HEK293 (cell line): ENCODE measurements around the gene OXSR1.
A peak's percentile ranks its signal among the peaks of the same experiment; 100 is the strongest.

Experiments used
- CTCF ChIA-PET: fragments of 350-600 bp; formaldehyde crosslinking; extraction: SDS; loops from one replicate; lab custom pipeline; 2021; ENCODE audit warnings: antibody characterized with exemption; lab: Yijun Ruan, JAX
- POLR2A ChIA-PET: fragments of 300-600 bp; formaldehyde crosslinking; extraction: SDS; loops from one replicate; lab custom pipeline; 2020; ENCODE audit warnings: antibody characterized with exemption, inconsistent platforms; lab: Yijun Ruan, JAX
- H3K27ac ChIP-seq: fragments of 200-500 bp; sonication (Bioruptor generic); 2 replicates; pipeline ENCODE4 v1.5.1; 2014; ENCODE audit warnings: low read depth, low read length, control low read depth, inconsistent platforms; ENCODE audit errors: extremely low read depth
- H3K36me3 ChIP-seq, 2 experiments: fragments of 200-500 bp in 1 of 2; sonication (Bioruptor generic) in 1 of 2; 1 replicate in 1 of 2; 2 replicates in 1 of 2; pipeline ENCODE4 v1.5.1; 2014 to 2017; ENCODE audit warnings: inconsistent platforms in 2 of 2, low read length in 2 of 2; ENCODE audit not compliant: control insufficient read depth in 2 of 2, insufficient read depth in 1 of 2
- H3K4me1 ChIP-seq: fragments of 200-500 bp; sonication (Bioruptor generic); 2 replicates; pipeline ENCODE4 v1.5.1; 2014; ENCODE audit warnings: mild to moderate bottlenecking, low read length, inconsistent platforms; ENCODE audit not compliant: control insufficient read depth, insufficient read depth
- H3K4me3 ChIP-seq: 2 replicates; pipeline ENCODE4 v1.5.1; 2011; ENCODE audit warnings: low read depth, mild to moderate bottlenecking, control low read depth, low read length, moderate library complexity
- H3K9me3 ChIP-seq: fragments of 200-500 bp; sonication (Bioruptor generic); 2 replicates; pipeline ENCODE4 v1.5.1; 2014; ENCODE audit warnings: low read depth, low read length, inconsistent platforms; ENCODE audit not compliant: control insufficient read depth, insufficient read depth
- BCL11A ChIP-seq: fragments of 450-650 bp; formaldehyde crosslinking; IDR thresholded peaks from 2 replicates; pipeline ENCODE4 v1.5.1; 2016; ENCODE audit warnings: low read depth, missing biosample characterization, missing genetic modification characterization
- KLF9 ChIP-seq: fragments of 450-650 bp; formaldehyde crosslinking; IDR thresholded peaks from 2 replicates; pipeline ENCODE4 v1.5.1; 2016; ENCODE audit warnings: missing biosample characterization, missing genetic modification characterization, low read depth
- MZF1 ChIP-seq: fragments of 450-650 bp; formaldehyde crosslinking; IDR thresholded peaks from 2 replicates; pipeline ENCODE4 v1.5.1; 2017; ENCODE audit warnings: missing biosample characterization, missing genetic modification characterization, borderline replicate concordance
- REPIN1 ChIP-seq: fragments of 450-650 bp; formaldehyde crosslinking; IDR thresholded peaks from 2 replicates; pipeline ENCODE4 v1.5.1; 2017; ENCODE audit warnings: missing biosample characterization, missing genetic modification characterization, low read depth
- ZFHX2 ChIP-seq: fragments of 450-650 bp; formaldehyde crosslinking; conservative IDR thresholded peaks from 2 replicates; pipeline ENCODE4 v1.5.1; 2016; ENCODE audit warnings: missing biosample characterization, missing genetic modification characterization
- ZNF132 ChIP-seq: fragments of 450-650 bp; formaldehyde crosslinking; IDR thresholded peaks from 2 replicates; pipeline ENCODE4 v1.5.1; 2017; ENCODE audit warnings: missing biosample characterization, missing genetic modification characterization, borderline replicate concordance
- ZNF138 ChIP-seq: fragments of 450-650 bp; formaldehyde crosslinking; IDR thresholded peaks from 2 replicates; pipeline ENCODE4 v1.5.1; 2016; ENCODE audit warnings: missing biosample characterization, missing genetic modification characterization, borderline replicate concordance
- ZNF140 ChIP-seq: fragments of 450-650 bp; formaldehyde crosslinking; IDR thresholded peaks from 2 replicates; pipeline ENCODE4 v1.5.1; 2016; ENCODE audit warnings: missing biosample characterization, missing genetic modification characterization
- ZNF184 ChIP-seq: fragments of 450-650 bp; IDR thresholded peaks from 2 replicates; pipeline ENCODE4 v1.5.1; 2018; ENCODE audit warnings: missing biosample characterization, mild to moderate bottlenecking, missing genetic modification characterization
- ZNF239 ChIP-seq: fragments of 450-650 bp; formaldehyde crosslinking; IDR thresholded peaks from 2 replicates; pipeline ENCODE4 v1.5.1; 2016; ENCODE audit warnings: missing biosample characterization, missing genetic modification characterization
- ZNF350 ChIP-seq: fragments of 450-650 bp; formaldehyde crosslinking; IDR thresholded peaks from 2 replicates; pipeline ENCODE4 v1.5.0; 2017; ENCODE audit warnings: missing biosample characterization, mild to moderate bottlenecking, missing genetic modification characterization
- ZNF416 ChIP-seq: fragments of 450-650 bp; formaldehyde crosslinking; IDR thresholded peaks from 2 replicates; pipeline ENCODE4 v1.5.1; 2016; ENCODE audit warnings: missing biosample characterization, missing genetic modification characterization
- ZNF521 ChIP-seq: fragments of 450-650 bp; formaldehyde crosslinking; IDR thresholded peaks from 2 replicates; pipeline ENCODE4 v1.5.1; 2017; ENCODE audit warnings: missing biosample characterization, mild to moderate bottlenecking, missing genetic modification characterization
- ZNF549 ChIP-seq: fragments of 450-650 bp; IDR thresholded peaks from 2 replicates; pipeline ENCODE4 v1.5.1; 2018; ENCODE audit warnings: missing biosample characterization, missing genetic modification characterization, mild to moderate bottlenecking, inconsistent platforms, moderate library complexity
- ZNF580 ChIP-seq: fragments of 450-650 bp; formaldehyde crosslinking; IDR thresholded peaks from 2 replicates; pipeline ENCODE4 v1.5.1; 2016; ENCODE audit warnings: missing biosample characterization, missing genetic modification characterization
- ZNF600 ChIP-seq: fragments of 450-650 bp; formaldehyde crosslinking; IDR thresholded peaks from 2 replicates; pipeline ENCODE4 v1.5.1; 2016; ENCODE audit warnings: missing biosample characterization, missing genetic modification characterization
- ZNF629 ChIP-seq: fragments of 450-650 bp; formaldehyde crosslinking; IDR thresholded peaks from 2 replicates; pipeline ENCODE4 v1.5.1; 2017; ENCODE audit warnings: missing biosample characterization, missing genetic modification characterization
- ZNF664 ChIP-seq: fragments of 450-650 bp; formaldehyde crosslinking; IDR thresholded peaks from 2 replicates; pipeline ENCODE4 v1.5.1; 2016; ENCODE audit warnings: missing biosample characterization, missing genetic modification characterization
- ZNF677 ChIP-seq: fragments of 450-650 bp; IDR thresholded peaks from 2 replicates; pipeline ENCODE4 v1.5.0; 2018; ENCODE audit warnings: missing biosample characterization, mild to moderate bottlenecking, missing genetic modification characterization, moderate library complexity
- ZNF785 ChIP-seq: fragments of 450-650 bp; formaldehyde crosslinking; IDR thresholded peaks from 2 replicates; pipeline ENCODE4 v1.5.1; 2016; ENCODE audit warnings: missing biosample characterization, missing genetic modification characterization
- ZNF791 ChIP-seq: fragments of 450-650 bp; formaldehyde crosslinking; IDR thresholded peaks from 2 replicates; pipeline ENCODE4 v1.5.1; 2016; ENCODE audit warnings: missing biosample characterization, missing genetic modification characterization
- ZSCAN4 ChIP-seq: fragments of 450-650 bp; formaldehyde crosslinking; IDR thresholded peaks from 2 replicates; pipeline ENCODE4 v1.5.1; 2017; ENCODE audit warnings: missing biosample characterization, missing genetic modification characterization

The OXSR1 gene

GRCh38 chr3:38204599-38205471, 39.5 kb downstream of the OXSR1 start:
- ChIA-PET POLR2A (no interaction called here), CTCF (no interaction called here)
- peaks cover 0 to 17% of the 10 kb centered on the region in 2 experiments; a peak in 1 of 3 replicates for H3K36me3 ChIP-seq
- H3K4me1 ChIP-seq = peaks cover 6% of the 10 kb centered on the region; the same call in 1 of the 2 replicates
- TF ChIP-seq ZNF664 = no peak
- peak; percentile 96 for TF ChIP-seq ZNF600
- no peak overlapping the region for H3K27ac ChIP-seq
- no peaks in the 10 kb centered on the region for H3K9me3 ChIP-seq
- no peak overlapping the region for H3K4me3 ChIP-seq

GRCh38 chr3:38205472-38205805, 40.1 kb downstream of the OXSR1 start:
- peaks cover 0 to 14% of the 10 kb centered on the region in 2 experiments; a peak in 1 of 3 replicates for H3K36me3 ChIP-seq
- H3K4me3 ChIP-seq = no peak overlapping the region
- no peaks in the 10 kb centered on the region for H3K9me3 ChIP-seq
- H3K4me1 ChIP-seq = peaks cover 7% of the 10 kb centered on the region; the same call in 1 of the 2 replicates
- no peak for TF ChIP-seq ZFHX2
- TF ChIP-seq KLF9 (tag by site-specific recombination) = no peak
- CTCF ChIA-PET = no interaction called here
- POLR2A ChIA-PET = no interaction called here
- H3K27ac ChIP-seq = no peak overlapping the region

GRCh38 chr3:38207254-38208003, 42.1 kb downstream of the OXSR1 start:
- ChIA-PET POLR2A (no interaction called here), CTCF (no interaction called here)
- Histone ChIP-seq H3K4me1 (peaks cover 8% of the 10 kb centered on the region), H3K9me3 (no peaks in the 10 kb centered on the region), H3K36me3 (peaks cover 0 to 15% of the 10 kb centered on the region in 2 experiments; a peak in 1 of 3 replicates), H3K4me3 (no peak overlapping the region), H3K27ac (no peak overlapping the region)
- peak; percentile 34; the same call in 1 of the 2 replicates for TF ChIP-seq ZNF629 (tag by site-specific recombination)
- no peak for TF ChIP-seq ZNF138
- TF ChIP-seq ZNF580 (tag by site-specific recombination) = no peak

DNA sequence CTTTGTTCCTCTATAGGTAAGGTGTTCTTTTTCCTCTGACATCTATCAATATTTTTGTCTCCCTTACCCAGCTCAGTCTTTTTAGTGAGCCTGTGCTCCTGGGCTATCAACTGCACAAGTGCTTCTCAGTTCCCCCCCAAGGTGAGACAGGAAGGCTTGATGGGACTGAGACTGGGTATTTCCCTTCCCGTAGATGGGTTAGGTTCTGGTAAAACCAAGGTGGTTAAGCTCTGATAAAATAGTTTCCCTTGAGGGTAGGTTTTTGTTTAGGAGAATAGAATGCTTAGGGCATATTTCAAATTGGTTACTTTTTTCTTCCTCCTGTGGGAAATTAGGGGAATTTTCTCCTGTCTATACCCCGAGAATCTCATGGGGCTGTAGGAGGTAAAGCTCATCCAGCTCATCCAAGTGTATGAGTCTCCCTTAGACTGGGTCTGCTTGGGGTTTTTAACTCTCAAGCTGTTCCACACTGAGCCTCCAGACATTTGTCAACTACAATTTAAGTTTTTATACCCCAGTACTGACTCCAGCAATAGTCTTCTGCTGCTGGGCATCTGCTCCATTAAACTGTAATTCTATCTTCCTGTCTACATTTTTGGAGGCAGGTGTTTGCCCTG, 44.9 kb downstream of the OXSR1 start:
- CTCF ChIA-PET = no interaction called here

GRCh38 chr3:38212141-38212540, 46.8 kb downstream of the OXSR1 start:
- CTCF ChIA-PET = no interaction called here
- no peak overlapping the region for H3K4me3 ChIP-seq
- H3K27ac ChIP-seq = no peak overlapping the region
- POLR2A ChIA-PET = no interaction called here
- peaks cover 0 to 15% of the 10 kb centered on the region in 2 experiments; a peak in 1 of 3 replicates for H3K36me3 ChIP-seq
- peaks cover 5% of the 10 kb centered on the region for H3K4me1 ChIP-seq
- no peaks in the 10 kb centered on the region for H3K9me3 ChIP-seq
- TF ChIP-seq ZNF785 (no peak), ZNF140 (tag by site-specific recombination) (no peak), MZF1 (no peak), ZNF416 (tag by site-specific recombination) (no peak), ZNF677 (tag by site-specific recombination) (no peak), REPIN1 (tag by site-specific recombination) (no peak), ZNF132 (tag by site-specific recombination) (no peak), ZSCAN4 (tag by site-specific recombination) (no peak), ZNF184 (no peak), ZNF350 (tag by site-specific recombination) (no peak), ZNF549 (tag by site-specific recombination) (no peak)

More for the DNA sequence above, 44.9 kb downstream of the OXSR1 start:
- no peak overlapping the region for H3K4me3 ChIP-seq
- TF ChIP-seq BCL11A (tag by site-specific recombination) = no peak
- TF ChIP-seq ZNF239 (tag by site-specific recombination) = no peak
- no peak for TF ChIP-seq ZNF549 (tag by site-specific recombination)
- no peak for TF ChIP-seq ZNF521 (tag by site-specific recombination)
- TF ChIP-seq ZNF791 (tag by site-specific recombination) = no peak
- TF ChIP-seq, all 188 proteins: peak for 0
- Histone ChIP-seq H3K36me3 (peaks cover 0 to 9% of the 10 kb centered on the region in 2 experiments; a peak in 1 of 3 replicates), H3K4me1 (peaks cover 8% of the 10 kb centered on the region), H3K9me3 (no peaks in the 10 kb centered on the region), H3K27ac (no peak overlapping the region)
- POLR2A ChIA-PET = no interaction called here
